SK-MEL-5 (cell line): Measurements from ENCODE around the gene CENPN. TPM values are rescaled to one million over a fixed set of nuclear protein-coding genes. Genes with fewer than 3 reads are reported as not detected.
A peak's percentile ranks its signal among the peaks of the same experiment; 100 is the strongest.

Source experiments
- DNase-seq: peaks from one replicate; pipeline ENCODE4 v3.0.0-alpha.2; 2016; ENCODE audit warnings: low read depth, low spot score
- in situ Hi-C: cut with HindIII; loops from 2 replicates; pipeline ENCODE4 v1.10.0; 2016; ENCODE audit warnings: low sequenced_read_pairs, high pct_unique_total_duplicates, low pct_unique_long_range_greater_than_20kb
- total RNA-seq: library from RNA; depleted of rRNA; stranded (reverse); fragments of >200 nt; shearing (Covaris generic); gene quantifications from 2 replicates; pipeline ENCODE4 v1.2.3, GENCODE V29; 2014

The CENPN gene
- total RNA-seq, 1 experiment from 2014 or later = 71.0 TPM

DNA sequence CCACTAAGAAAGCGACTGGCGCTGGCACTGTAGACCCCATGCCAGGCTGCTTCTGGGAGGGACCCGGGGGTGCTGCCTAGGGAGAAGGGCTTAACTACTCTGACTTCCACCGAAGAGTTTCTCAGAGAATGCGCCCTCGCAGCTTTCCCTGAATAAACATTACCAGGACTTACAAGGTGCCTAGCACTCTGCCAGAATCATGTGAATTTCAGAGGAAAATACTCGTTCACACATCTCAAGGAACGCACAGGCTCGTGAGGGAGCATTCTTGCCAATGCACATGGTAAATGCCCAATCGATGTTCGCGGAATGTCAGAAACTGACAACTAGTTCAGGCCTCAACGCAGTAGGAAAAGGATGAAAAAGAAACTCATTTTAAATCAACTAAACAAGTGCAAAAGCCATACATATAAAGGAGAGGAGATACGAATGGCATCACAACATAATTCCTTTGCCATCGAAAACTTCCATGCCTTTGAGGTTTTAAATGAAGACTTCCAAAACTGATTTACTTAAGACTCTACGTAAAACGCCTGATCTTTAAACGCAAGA, 1.3 kb upstream of the CENPN start:
- in situ Hi-C loops = no loop called here
- no peak for DNase-seq

DNA sequence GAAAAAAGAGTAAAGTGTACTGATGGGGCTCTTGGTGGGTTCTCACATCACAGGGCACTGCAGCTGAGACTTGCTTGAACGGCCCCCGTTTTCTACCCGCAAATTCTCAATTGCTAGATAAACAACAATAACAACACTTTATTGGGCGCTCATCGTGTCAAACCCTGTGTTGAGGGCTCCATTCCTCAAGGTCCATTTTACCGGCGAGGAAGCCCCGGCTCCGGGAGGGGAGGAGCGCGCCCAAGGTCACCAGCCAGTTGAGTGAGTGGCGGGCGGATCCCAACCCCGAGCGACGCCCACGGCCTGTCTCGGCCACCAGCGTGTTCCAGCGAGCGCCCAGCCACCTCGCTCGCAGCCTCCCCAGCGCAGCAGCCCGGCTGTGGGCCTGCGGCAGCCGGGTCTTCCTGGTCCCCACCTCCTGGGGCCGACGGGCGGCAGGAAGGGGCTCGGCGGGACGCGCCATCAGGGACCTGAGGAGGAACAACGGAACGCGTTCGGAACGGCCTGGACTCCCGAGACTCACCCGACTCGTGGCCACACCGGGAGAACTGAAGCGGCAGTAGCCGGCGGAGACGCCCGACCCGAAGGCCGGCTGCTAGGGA, 702 bp upstream of the CENPN start:
- peak; percentile 53 for DNase-seq
- in situ Hi-C loops = no loop called here

DNA sequence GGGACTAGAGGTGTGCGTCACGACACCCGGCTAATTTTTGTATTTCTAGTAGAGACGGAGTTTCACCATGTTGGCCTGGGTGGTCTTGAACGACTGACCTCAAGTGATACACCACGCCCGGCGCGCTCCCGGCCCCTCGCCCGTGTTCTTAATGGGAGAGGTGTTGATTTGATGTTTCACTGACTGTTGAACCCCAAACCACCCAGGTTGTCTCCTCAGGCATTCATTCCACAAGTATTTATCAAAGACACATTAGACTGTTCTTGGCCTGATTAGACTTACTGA, 1.4 kb downstream of the CENPN start:
- in situ Hi-C loops = no loop called here
- DNase-seq = no peak

DNA sequence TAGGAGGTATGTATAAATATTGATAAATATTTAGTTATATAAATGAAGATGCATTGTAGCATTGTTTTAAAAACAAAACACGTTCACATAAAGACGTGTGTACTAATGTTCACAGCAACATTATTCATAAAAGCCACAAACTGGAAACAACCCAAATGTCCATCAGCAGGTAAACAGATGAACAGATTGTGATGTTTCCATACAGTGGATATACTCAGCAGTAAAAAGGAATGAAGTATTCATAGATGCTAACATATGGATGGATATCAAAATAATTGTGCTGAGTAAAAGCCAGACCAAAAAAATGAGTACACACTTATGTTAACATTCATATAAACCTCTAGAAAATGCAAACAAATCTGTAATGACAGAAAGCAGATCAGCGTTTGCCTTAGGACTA, 6.0 kb downstream of the CENPN start:
- in situ Hi-C loops = no loop called here

DNA sequence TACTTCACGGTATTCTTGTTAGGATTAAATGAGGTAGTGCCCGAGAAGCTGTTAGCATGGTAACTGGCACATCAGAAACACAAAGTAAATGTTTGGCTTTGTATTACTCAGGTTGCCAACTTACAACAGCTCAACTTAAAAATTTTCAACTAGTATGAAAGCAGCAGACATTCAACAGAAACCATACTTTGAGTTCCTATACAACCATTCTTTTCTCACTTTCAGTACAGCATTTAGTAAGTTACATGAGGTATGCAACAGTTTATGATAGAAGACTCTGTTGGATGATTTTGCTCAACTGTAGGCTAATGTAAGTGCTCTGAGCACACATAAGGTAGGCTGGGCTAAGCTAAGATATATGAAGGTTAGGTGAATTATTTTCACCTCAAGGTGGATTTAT, 7.7 kb downstream of the CENPN start:
- in situ Hi-C loops = no loop called here
- DNase-seq = no peak

More for the DNA sequence above, 6.0 kb downstream of the CENPN start:
- no peak for DNase-seq

DNA sequence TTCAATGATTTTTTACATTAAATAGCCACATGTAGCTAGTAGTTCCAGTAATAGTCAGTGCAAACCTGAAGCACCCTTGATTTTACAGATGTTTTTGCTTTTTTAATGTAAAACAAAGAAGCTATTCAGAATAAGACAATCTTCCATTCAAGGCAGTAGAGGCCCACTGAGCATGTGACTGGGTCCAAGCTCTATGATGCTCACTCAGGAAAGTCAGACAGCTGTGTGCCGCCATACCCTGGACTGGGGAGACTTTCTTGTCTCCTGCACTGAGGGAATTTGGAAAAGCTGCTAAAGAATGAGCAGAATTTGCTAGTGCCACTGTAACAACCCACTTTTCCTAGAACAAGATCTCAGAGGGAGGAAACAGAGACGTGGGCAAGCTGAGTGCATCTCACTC, 11.5 kb downstream of the CENPN start:
- in situ Hi-C loops = no loop called here
- peak; percentile 93 for DNase-seq

DNA sequence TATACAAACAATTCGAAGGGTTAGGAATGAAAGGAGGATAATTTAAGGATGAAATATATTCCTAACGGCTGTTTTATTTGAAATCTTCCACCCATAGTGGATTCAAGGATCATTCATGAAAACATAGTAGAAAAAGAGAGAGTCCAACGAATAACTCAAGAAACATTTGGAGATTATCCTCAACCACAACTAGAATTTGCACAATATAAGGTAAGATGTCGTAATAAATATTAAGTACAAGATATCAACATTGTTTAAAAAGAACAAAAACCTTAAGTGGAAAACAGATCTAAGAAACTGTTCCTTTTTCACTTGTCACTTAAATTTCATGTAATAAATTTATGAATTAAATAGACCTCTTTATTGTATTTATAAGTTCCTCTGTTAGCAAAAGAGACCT, 19.4 kb downstream of the CENPN start:
- in situ Hi-C loops = no loop called here
- DNase-seq = no peak

DNA sequence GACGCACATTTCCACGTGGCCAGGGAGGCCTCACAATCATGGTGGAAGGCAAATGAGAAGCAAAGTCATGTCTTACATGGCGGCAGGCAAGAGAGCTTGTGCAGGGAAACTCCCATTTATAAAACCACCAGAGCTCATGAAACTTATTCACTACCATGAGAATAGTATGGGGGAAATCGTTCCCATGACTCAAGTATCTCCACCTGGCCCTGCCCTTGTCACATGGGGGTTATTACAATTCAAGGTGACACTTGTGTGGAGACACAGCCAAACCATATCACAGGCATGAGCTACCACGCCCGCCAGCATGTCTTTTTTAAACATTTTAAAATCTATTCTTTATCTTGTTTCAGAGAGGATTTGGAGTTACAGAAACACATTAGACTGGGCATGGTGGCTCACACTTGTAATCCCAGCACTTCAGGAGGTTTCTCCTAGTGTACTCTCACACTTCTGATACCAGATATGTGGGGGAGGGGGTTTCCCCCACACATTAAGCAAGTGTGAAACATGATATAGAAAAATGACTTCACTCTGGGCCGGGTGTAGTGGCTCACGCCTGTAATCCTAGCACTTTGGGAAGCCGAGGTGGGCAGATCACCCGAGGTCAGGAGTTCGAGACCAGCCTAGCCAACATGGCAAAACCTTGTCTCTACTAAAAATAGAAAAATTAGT, 23.1 kb downstream of the CENPN start:
- in situ Hi-C loops = no loop called here
- no peak for DNase-seq

DNA sequence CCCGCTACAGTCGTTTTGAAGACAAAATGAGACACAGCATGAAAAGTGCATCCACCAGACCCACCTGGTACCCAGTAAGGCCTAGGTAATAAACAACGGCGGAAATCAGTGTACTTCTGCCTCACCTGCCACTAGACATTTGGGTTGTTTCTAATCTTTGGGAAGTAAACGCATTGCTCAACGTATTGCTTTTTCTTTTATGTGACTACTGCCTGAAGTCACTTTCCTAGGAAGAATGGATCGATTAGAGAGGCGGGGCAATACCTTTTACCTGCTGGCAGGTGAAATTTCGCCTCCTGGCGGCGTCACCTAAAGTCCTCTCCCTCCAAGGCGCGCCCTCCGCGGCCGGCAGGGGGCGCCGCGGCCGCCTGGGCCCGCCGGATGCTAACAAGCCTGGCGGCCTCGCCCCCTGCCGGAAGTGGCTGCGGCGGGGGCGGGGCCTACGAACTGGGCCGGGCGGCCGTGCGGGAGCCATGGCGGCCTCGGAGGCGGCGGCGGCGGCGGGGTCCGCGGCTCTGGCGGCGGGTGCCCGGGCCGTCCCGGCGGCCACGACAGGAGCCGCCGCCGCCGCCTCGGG, 28.5 kb downstream of the CENPN start, which contains the start of gene ATMIN:
TSS of gene ATMIN (plus strand) at position 445 of the 577 bp plus-strand sequence. CDS start at position 474, 29 bp downstream.
- in situ Hi-C loops = no loop called here
- peak; percentile 74 for DNase-seq

DNA sequence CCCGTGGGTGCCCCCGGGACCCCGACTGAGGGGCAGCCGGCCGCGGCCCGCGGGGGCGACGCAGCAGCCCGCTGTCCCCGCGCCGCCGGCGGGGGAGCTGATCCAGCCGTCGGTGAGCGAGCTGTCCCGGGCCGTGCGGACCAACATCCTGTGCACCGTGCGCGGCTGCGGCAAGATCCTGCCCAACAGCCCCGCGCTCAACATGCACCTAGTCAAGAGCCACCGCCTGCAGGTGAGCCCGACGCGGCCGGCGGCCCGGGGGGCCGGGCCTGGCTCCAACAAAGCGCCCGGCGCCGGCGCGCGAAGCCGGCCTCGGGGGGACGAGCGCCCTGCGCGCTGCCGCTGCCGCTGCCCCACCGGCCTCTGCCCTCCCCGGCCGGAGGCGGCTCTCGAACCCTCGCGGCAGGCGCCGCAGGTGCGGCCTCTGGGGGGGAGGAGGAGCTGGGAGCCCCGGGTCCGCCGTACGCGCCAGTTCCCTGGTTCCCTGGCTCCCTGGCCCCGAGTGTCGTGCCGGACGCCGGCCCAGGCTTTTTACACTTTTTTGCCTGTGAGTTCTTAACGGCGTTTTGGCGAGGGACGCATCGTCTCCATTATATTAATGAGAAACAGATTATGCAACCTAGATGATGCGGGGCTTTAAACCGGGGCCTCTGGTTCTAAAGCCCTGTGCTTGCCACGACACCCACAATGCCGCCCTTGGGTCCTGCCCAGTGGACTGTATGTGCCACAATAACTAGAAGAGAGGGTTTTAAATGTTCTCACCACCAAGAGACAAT, 29.1 kb downstream of the CENPN start:
- DNase-seq = no peak
- in situ Hi-C loops = no loop called here

DNA sequence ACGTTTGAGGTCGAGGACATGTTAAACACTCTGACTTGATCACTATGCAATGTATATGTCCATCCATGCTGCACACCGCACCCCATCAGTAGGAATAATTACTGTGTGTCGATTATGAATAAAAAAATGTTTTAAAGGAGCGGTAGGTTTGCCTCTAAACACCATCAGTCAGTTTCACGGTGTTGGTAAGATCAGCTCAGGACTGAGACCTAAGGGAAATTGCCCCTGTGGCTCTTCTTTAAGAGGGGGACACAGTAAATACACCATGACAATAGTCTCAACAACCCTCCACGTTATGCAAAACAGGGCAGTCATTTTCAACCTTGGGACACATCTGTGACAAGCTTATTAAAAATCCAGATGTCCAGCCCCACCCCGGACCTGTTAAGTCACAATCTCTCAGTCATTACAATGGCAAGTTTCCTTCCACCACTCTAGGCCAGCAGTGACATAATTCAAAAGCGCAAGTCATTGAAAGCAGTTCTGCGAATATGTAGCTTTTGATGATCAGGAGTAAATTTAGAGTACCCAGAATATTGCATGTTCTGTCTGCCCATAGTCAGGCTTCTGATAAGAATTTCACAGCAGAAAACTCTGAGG, 29.8 kb downstream of the CENPN start:
- no peak for DNase-seq
- in situ Hi-C loops = no loop called here

DNA sequence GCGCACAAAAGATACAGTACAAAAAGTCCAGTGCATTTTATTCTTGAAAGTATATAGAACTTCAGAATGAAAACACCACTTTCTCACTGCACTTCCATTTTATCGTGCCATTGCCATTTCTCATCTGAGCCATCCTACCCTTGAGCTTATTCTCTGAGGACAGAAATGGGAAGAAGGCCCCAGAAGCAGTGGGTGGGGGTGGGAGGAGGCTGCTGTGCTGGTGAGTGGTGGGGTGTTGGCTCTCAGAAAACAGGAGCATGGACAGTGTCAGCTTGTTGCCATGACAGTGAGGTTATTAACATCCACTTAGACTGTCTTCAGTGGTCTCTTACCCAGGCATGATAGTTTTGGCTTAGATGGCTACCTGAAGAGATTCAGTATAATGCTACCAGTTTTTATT, 33.1 kb downstream of the CENPN start:
- in situ Hi-C loops = no loop called here

DNA sequence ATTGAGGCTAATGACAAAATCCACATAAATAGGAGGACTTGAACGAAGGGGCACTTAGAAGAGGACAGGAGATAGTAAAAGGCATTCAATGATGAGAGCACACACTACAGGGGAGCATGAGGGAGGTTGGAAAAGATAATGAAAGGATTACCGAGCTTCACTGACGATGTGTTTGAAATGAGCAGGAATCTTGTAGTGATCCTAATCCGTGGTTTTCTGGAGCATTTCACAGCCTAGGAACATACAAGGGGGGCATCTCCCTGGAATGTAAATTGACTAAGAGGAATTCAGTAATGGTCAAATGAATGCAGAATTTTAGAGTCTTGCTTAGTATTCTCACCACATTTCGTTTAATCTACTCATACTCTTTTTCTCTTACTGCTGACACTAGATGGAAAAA, 33.8 kb downstream of the CENPN start:
- in situ Hi-C loops = no loop called here
- no peak for DNase-seq

More for the DNA sequence above, 33.1 kb downstream of the CENPN start:
- no peak for DNase-seq

DNA sequence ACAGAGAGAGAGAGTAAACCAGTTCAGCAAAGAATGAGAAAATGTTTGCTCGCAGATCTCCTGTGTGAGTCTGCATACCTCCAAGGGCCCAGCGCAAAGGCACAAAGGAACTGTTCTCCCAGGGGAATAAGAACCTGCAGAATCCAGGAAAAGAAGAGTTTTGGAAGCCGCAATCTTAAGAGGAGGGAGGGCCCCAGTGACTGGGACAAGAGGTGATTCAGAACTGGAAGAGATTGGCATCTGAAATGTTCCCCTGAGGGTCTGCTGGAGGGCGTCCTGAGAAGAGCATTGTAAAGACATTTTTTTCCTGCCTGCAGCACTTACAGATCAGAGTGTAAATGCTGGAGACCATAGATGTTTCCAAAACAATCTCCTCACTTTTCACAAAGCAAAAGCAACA, 34.7 kb downstream of the CENPN start:
- in situ Hi-C loops = no loop called here
- DNase-seq = no peak

DNA sequence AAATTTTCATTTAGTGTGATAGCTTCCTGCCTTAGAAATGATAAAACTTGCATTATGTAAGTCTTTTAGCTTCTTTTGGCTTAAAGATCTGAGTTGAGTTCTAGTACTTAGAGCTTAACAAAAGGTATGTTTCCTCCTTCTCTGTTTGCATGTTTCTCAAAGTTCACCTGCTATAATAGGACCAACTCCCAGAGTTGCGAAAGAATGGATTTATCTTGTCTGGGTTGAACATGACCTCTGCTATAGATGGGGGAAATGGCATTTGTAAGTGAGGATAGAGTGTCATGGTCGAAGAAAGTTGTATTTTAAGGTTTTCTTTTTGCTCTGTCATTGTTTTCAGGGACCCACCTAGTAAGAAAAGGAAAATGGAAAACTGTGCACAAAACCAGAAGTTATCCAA, 35.8 kb downstream of the CENPN start:
- no peak for DNase-seq
- in situ Hi-C loops = no loop called here

DNA sequence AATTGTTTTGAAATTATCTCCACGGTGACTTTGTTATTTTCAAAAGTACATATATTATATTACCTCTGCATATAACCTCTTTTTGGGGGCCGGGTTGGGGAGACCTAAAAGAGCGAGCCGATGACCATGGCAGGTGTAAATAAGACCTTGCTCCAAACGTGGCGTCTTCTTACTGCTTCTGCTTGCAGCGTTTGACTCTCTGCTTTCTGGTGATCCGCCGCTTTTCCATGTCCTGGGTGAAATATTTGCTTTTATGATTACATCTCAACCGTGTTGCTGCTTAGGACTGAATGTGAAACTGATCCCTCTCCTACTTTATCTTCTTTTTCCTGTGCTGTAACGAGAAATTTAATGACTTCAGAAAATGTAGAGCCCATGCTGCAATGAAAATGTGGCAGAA, 46.7 kb downstream of the CENPN start:
- no peak for DNase-seq
- in situ Hi-C loops = no loop called here

DNA sequence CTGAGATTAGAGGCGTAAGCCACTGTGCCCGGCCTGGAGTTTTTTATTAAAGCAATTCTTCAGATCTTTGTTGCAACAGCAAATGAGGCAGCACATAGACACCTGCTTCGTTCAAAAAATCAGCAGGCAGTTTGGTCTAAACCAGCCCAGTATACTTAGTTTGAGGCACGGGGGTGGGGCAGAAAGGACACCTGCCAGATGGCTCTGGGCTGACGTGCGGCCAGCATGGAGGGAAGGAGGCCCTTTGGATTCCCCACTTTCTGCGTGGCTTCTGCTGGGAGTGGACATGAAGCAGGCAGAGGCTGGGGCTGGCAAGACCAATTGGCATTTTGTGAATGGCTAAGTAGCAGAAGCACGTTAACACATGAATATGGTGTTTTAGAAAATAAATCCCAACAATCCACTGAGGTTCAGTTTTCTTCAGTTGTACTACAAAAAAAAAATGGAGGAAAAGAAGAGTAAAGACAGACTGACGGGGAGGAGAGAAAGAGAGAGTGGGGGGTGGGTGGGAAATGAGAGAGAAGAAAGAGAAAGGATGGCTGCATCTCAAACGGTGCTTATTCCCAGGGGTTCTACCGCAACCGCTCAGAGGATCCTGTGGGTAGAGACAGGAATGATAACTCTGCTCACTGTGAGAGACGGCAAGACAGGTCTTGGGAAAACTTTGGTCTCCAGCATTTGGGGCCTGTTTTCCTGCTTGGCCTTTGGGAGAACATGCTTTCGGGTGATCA, 53.7 kb downstream of the CENPN start:
- in situ Hi-C loops = no loop called here

DNA sequence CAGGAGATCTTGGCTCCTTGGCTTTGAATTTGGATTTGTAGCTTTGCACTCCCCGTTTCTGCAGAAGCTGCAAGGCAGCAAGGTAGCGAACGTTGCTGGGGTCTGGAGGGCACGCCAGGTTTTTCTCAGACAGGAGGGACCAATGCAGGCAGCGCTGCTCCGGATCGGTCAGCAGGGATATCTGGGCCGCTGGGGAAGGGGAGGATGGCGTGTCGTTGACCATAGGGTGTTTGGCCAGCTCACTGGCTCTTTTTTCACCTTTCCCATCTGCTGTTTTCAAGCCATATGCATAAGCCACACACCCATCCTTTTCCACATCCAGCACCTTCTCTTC, 54.3 kb downstream of the CENPN start:
- in situ Hi-C loops = no loop called here
- no peak for DNase-seq

More for the DNA sequence above, 53.7 kb downstream of the CENPN start:
- DNase-seq = no peak
